Stimulated activated naive CD4-positive, alpha-beta T cell (primary cell): ENCODE measurements around the gene RPH3AL.

Experiments used
- DNase-seq, 6 experiments: peaks; one replicate each; lab custom pipeline; 2025; lab: John Stamatoyannopoulos, UW

The RPH3AL gene

DNA sequence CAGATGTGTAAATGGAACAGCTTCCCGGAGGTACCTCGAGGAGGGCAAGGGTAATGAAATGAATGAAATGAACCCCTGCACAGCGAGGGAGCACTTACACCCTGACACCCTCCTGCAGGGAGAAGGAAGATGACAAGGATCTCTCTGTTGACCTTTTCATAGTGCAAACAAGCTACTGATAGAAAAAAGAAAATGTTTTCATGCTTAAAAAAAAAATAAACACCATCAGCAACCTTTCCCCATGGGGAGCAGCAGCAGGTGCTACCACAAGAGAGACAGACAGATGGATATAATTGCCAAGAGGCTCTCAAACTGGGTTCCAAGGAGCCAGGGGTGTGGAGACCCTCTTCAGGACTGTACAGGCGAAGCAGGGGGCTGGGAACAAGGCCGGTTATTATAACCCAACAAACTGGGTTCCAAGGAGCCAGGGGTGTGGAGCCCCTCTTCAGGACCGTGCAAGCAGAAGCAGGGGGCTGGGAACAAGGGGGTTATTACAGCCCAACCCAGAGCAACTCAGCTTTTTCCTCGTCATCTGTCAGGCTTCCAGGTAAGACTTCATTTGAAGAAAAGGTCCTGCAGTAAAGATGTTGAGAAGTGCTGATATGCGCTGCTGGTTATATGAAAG is 718 bp upstream of the RPH3AL start:
- DNase-seq: no peak

GRCh38 chr17:351875-352420 is 659 bp downstream of the RPH3AL start:
- DNase-seq: no peak

GRCh38 chr17:351449-351738 is 1.2 kb downstream of the RPH3AL start:
- no peak for DNase-seq

DNA sequence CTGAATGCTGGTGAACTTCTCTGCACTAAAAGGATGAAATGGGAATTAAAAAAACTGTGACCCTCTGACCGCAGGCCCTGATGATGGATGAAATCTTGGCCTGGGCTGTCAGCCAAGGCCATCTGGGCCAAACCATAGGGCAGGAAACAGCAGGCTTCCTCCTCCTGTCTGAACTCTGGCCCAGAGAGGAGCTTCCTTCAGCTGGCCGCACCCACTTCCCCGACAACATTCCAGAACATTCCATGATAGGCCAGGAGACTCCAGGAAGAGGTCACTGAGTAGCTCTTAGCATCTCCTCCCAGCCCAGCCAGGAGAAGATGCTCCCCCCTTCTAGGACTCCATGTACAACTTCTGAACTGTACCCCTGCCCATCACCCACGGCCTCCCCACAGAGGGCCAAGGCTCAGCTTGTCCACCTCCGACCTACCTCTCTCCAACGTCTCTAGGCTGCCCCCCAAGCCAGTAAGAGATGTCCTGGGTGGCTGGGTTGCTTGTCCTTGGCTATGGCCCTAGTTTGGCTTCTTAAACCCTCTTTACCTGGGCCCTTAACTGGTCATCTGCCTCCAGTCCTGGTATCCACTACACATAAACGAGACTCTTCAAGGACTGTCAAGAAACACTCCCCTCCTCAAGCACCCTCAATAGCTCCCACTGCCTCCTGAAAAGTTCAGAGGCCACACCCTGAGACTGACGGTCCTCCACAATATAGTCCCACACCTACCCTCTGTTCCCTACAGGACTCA is 1.7 kb downstream of the RPH3AL start:
- DNase-seq: no peak

GRCh38 chr17:349666-350065 is 2.9 kb downstream of the RPH3AL start:
- DNase-seq: no peak

- no peak for DNase-seq
These were observed 3.7 kb downstream of the RPH3AL start for GRCh38 chr17:348692-349425.

- DNase-seq: no peak
These were observed 4.6 kb downstream of the RPH3AL start for GRCh38 chr17:348012-348411.

GRCh38 chr17:347309-347899 is 5.2 kb downstream of the RPH3AL start:
- no peak for DNase-seq

GRCh38 chr17:345992-346785 is 6.4 kb downstream of the RPH3AL start:
- no peak for DNase-seq

DNA sequence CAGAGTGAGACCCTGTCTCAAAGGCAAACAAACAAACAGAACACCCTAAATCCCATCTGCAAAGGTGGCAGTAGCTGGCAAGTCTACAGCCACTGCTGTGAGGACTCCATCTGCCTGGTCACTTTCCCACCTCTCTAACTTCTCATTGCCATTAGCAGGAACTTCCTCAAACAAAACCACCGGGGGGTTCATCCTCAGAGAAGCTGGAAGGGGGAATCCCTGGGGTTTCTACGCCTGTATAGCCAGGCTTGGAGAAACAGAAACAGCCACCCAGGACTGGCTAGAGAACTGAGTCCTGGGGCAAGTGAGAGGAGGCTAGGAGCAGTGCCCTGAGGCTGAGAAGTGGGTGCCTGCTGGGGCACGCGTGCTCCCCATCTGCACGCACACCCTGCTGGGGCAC is 7.3 kb downstream of the RPH3AL start:
- no peak for DNase-seq

DNA sequence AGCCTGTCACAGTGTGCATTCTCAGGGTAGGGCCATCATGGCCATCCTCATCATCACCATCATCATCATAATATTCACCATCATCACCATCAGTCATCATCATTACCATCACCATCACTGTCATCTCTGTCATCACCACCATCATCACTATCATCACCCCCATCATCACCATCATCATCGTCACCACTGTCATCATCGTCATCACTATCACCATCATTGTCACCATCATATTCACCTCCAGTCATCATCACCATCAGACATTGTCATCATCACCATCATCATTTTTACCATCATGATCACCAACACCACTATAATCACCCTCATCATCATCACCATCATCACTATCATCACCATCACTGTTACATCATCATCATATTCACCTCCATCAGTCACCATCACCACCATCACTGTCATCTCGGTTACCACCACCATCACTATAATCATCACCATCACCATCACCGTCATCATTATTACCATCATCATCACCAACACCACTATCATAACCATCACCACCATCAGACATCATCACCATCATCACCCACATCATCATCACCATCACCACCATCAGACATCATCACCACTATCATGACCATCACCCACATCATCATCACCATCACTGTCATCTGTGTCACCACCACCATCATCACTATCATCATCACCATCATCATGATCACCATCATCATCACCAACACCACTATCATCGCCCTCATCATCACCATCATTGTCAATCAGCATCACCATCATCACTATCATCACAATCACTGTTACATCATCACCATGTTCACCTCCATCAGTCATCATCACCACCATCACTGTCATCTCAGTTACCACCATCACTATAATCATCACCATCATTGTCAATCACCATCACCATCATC is 8.5 kb downstream of the RPH3AL start:
- no peak for DNase-seq

- no peak for DNase-seq
These were observed 9.4 kb downstream of the RPH3AL start for GRCh38 chr17:343211-343610.

DNA sequence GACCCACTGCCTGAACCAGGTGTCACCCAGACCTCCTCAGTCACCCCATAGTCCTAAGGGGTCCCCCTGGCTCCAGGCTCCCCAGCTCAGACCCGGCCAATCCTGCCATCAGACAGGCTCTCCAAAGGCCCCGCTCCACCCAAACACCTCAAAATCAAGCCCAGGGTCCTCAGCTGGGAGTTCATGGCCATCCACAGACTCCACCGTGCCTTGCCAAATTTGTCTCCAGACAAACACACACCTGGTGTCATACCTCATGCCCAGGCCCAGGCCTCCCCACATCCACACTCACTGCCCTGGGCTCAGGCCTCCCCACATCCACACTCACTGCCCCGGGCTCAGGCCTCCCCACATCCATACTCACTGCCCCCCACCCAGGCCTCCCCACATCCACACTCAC is 12.5 kb downstream of the RPH3AL start:
- no peak for DNase-seq

- DNase-seq: no peak
These were observed 13.2 kb downstream of the RPH3AL start for GRCh38 chr17:339193-340061.

DNA sequence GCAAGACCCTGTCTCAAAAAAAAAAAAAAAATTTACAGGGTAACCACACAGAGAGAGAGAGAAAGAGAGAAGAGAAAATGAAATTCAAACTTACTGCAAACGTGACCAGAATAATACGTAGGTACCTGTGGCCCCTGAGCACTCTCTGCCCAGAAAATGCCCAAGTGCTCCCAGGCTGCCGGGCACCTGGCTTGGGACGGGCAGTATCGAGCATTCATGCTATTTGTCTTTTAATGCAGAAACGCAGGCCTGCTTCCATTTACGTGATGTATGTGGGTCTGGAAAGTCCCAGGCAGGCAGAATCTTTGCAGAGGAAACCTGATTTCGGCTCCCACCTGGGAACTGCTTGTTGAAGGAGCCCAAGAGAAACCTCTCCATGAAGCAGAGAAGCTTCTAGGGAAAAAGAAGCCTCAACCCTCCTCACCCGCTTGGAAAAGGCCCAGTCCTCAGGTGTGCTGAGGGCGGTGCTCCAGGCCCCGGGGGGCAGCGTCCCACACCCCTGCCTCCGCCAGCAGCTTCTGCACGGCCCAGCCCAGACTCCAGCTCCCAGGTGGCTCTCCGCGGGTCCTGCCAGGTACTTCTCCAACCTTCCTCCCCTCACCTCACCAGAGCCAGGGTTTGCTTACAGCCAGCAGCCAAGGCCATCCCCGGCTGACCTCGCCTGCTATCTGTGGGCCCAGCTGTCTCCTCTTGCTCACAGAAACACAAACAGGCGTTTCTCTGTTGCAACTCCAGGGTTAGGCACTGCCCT is 14.0 kb downstream of the RPH3AL start:
- no peak for DNase-seq

DNA sequence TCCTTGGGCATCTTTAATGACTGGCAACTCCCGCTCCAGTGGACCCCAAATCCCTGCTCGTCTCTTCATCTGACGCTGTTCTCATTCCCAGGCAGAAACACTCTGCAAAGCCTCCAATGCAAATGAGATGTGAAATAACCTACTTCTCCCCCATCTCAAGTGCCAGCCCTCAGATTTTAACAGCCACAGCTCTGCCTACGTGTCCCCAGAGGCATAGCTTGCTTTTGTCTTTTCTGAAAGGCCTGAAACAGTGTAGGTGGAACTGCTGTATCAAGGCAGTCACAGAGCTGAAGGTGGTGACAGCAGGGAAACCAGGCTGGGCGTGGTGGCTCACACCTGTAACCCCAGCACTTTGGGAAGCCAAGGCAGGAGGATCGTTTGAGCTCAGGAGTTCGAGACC is 14.7 kb downstream of the RPH3AL start:
- DNase-seq: no peak

DNA sequence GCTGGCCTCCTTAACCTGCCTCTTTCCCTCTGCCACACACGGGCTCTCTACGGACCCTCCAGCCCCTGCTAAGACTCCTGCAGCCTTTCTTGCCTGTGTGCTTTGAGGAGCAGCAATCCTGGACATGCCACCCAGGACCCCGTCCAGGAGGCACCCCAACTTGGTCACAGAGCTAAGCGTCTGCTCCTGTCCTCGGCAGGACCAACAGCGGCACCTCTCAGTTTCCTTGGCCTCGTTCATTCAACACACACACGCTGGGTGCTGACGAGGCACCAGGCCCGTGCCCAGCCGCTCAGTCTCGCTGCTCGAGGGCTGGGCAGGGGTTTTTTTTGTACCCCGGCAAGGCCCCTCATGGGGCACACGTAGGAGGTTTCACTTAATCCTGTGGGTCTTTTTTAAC is 15.2 kb downstream of the RPH3AL start:
- no peak for DNase-seq

- no peak for DNase-seq
These were observed 15.6 kb downstream of the RPH3AL start for GRCh38 chr17:337022-337420.
